DMS153 treated with DMSO at 0.1 percent for 48 hours (cell line): Measurements from ENCODE around the gene RYR1.
"Not testable (repeated sequence)": the region's sequence is repeated elsewhere in the genome, so short reads cannot be mapped to it uniquely, and the experiment has no call there.

Experiments used
- DNase-seq: peaks from one replicate; lab custom pipeline; 2025; ENCODE audit not compliant: unreplicated experiment; lab: John Stamatoyannopoulos, UW

The RYR1 gene

GRCh38 chr19:38425810-38426466 is 7.6 kb upstream of the RYR1 start, which contains the start of gene RASGRP4:
RASGRP4 (minus strand) TSS chr19:38426219; CDS start chr19:38426091, 128 bp downstream.
- no peak for DNase-seq

- not testable (repeated sequence) for DNase-seq
Measured at GRCh38 chr19:38427035-38427677, 6.3 kb upstream of the RYR1 start.

GRCh38 chr19:38429055-38429810 is 4.3 kb upstream of the RYR1 start:
- DNase-seq = no peak

- no peak for DNase-seq
Measured at GRCh38 chr19:38429811-38430156, 3.7 kb upstream of the RYR1 start.

- no peak for DNase-seq
Measured at GRCh38 chr19:38430931-38431330, 2.6 kb upstream of the RYR1 start.

GRCh38 chr19:38434549-38435051 is 1.1 kb downstream of the RYR1 start:
- DNase-seq = no peak

- DNase-seq = no peak
Measured at GRCh38 chr19:38437295-38437694, 3.8 kb downstream of the RYR1 start.

- no peak for DNase-seq
Measured at GRCh38 chr19:38437917-38438316, 4.4 kb downstream of the RYR1 start.

GRCh38 chr19:38440592-38440991 is 7.1 kb downstream of the RYR1 start:
- no peak for DNase-seq

GRCh38 chr19:38441657-38442348 is 8.3 kb downstream of the RYR1 start:
- no peak for DNase-seq

- no peak for DNase-seq
Measured at GRCh38 chr19:38442736-38443135, 9.2 kb downstream of the RYR1 start.

- DNase-seq = no peak
Measured at GRCh38 chr19:38443458-38443999, 10.0 kb downstream of the RYR1 start.

GRCh38 chr19:38444026-38444425 is 10.5 kb downstream of the RYR1 start:
- no peak for DNase-seq

GRCh38 chr19:38445362-38445761 is 11.9 kb downstream of the RYR1 start:
- no peak for DNase-seq

GRCh38 chr19:38448225-38448624 is 14.7 kb downstream of the RYR1 start:
- DNase-seq = no peak

GRCh38 chr19:38449518-38449917 is 16.0 kb downstream of the RYR1 start:
- DNase-seq = no peak

- DNase-seq = no peak
Measured at GRCh38 chr19:38451036-38451435, 17.5 kb downstream of the RYR1 start.

GRCh38 chr19:38451629-38452028 is 18.1 kb downstream of the RYR1 start:
- DNase-seq = no peak

- DNase-seq = no peak
Measured at GRCh38 chr19:38452430-38453366, 19.2 kb downstream of the RYR1 start.

- no peak for DNase-seq
Measured at GRCh38 chr19:38453596-38453995, 20.1 kb downstream of the RYR1 start.
